GM18498 (cell line): ENCODE data around the gene LPIN3.

Experiments used
- ATAC-seq: cut with Tn5 transposase; IDR thresholded peaks from one replicate; pipeline ENCODE4 v1.9.1; 2021; ENCODE audit warnings: mild to moderate bottlenecking, moderate library complexity; ENCODE audit not compliant: unreplicated experiment

The LPIN3 gene

DNA sequence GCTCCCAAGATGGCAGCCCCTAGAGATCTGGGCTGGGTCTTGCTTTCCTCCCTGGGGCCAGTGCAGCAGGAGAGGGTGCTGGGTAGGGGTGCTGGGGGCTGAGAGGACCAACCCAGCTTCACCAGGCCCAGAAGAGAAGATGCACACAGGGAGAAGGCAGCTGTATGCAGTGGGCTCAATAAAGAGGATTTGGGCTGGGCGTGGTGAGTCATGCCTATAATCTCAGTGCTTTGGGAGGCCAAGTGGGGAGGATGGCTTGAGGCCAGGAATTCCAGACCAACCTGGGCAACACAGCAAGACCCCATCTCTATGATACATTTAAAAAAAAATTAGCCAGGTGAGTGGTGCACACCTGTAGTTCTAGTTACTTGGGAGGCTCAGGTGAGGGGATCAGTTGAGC is 51.7 kb downstream of the LPIN3 start:
- no peak for ATAC-seq

DNA sequence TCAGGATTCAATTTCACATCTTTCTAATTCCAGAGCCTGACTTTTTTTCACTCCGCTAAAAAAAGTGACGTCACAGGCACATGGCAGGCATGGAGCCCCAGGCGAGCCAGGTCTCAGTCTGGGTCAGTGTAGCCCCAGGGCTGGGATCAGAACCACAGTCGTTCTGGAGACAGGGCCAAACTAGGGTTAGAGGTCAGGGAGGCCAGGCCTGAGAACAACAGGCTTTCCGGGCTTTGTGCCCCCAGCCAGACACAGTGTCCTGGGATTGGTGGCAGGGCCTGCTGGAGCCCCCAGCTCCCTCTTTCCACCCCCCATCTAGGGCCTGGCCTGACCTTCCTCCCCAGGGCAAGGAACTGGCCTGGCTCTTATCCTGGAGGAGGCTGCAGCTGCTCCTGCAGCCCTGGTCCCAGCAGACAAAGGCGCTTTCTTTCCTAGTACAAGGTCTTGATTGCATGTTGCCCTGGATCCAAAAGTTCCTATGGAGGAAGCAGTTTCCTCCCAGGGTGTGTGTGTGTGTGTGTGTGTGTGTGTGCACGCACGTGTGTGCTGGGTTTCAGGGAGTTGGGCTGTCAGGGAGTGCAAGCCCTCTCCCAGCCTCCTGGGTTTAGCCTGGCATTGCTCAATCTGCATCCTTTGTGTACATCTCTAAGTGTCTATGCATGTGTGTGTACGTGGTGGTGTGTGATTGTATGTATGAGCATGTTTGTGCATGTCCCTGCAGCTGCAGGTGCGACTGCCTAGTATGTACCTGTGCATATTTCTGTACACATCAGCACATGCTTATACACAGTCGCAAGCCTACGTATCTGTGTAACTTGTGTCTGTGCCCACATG is 52.5 kb downstream of the LPIN3 start:
- no peak for ATAC-seq

DNA sequence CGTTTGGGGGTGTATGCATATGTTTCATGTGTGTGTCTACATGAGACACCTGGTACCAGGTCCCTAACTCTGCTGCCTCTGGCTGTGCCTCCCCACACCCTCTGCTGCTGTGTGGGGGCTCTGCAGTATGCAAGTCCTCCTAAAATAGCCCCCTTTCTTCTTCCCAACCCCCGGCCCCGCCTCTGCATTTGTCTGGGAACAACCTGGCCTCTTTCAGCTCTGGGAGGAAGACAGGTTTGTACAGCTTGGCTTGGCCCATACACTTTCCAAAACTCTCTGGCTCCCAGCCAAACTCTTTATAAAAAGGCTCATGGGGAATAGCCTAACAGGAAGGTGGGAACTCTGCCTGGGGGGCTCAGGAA is 53.1 kb downstream of the LPIN3 start:
- ATAC-seq, result no peak

DNA sequence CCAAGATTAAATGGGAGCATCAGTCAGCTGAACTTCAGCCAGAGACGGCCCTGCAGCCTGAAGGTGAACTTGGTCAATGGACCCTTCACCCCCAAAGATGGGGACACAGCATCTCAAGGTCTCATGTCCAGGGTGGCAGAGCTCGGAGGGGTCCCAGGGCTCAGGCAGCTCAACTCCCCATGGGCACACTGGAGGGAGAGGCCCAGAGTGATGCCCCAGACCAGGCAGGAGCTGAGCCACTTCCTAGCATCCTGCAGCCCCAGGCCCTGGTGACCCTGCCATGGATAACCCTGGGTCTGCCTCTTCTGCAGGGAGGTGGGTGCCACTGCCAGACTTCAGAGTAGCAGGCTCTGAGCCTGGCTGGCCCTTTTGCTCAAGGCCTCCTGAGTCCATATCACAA is 53.5 kb downstream of the LPIN3 start:
- no peak for ATAC-seq

DNA sequence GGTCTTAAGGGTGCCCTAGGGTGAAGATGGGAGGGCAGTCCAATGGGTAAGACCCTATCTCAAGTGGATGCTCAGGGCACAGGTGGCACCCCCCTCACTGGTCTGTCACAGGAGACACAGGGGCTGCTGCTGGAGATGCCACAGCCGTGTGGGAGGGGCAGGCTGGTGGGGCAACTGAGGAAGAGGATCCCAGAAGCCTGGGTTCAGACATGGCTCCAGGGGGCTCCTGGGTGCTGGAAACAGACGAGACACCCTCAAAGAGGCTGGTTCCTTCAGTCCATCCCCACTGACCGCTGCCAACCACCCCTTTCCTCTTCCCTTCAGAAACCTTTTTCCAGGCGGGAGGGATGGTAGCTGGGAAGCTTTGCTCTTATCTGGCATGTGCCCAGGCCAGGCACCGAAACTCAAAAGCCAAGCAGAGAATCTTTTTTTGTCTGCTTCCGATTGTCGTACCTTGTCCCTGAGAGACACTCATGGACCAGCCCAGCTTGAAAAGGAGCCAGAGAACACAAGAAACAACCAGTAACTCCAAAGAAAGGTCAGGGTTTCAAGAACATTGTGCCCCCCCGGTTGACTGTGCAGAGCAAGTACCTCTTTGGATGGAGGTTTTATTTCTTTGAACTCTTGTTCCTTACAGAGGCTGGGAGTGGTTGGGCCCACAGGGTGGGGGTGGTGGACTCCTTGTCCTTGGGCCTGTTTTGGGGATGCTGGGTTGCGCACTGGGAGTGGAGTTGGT is 54.5 kb downstream of the LPIN3 start:
- ATAC-seq, result no peak

DNA sequence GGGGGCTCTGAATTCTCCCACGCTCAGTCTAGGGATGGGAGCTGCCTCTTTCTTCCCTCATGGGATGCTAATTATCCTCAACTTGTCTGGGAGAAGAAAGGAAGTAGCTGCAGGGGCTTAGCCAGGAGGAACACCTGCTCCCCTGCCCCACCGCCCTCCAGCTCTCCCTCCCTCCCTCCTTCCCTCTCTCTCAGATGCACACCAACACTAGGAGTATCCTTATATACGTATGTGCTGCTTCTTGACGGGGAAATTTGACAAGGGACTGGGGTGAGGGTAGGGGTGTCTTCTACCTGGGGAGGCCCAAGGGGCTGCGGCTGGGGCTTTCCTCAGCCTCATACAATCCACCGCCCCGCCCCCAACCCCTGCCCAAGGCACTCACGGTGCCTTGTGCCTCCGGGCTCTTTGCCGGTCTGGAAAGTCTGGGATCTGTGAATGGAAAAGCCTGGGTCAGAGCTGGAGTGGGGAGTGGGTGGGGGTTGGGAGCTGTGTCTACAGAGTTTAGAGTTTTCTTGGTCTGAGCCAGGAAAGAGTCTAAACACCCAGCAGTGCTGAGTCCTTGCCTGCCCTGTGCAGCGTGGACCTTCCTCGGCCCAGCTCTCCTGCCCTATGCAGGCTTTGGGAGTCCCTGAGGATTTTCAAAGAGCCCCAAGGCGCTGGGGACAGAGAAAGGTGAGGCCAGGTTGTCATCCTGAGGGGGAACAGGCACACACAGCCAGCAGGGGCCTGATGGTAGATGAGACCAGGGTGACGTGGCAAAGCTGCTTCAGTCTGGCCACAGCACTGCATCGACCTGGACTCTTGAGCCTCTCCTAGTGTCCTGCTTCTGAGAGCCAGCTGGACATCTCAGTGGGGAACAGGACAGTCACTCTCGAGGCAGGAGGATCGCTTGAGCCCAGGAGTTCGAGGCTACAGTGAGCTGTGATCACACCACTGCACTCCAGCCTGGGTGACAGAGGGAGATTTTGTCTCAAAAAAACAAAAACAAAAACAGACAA is 55.3 kb downstream of the LPIN3 start:
- no peak for ATAC-seq

DNA sequence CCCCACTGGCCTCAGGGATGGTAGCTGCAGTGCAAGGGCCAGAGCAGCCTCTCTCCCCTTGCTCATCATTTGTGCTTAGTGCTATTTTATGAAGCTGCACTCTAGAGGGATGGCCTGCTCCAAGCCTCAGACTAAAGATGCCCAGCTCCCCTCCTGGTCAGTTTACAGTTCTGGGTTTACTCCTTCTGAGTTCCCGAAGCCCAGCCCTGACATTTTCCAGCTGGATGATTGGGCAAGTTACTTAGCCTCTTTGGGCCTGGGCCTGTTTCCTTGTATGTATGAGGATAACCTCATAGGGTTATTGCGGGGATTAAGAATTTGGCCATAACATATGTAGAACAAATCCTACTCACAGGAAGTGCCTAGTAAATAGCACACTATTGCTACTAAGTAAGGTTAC is 57.8 kb downstream of the LPIN3 start:
- no peak for ATAC-seq

DNA sequence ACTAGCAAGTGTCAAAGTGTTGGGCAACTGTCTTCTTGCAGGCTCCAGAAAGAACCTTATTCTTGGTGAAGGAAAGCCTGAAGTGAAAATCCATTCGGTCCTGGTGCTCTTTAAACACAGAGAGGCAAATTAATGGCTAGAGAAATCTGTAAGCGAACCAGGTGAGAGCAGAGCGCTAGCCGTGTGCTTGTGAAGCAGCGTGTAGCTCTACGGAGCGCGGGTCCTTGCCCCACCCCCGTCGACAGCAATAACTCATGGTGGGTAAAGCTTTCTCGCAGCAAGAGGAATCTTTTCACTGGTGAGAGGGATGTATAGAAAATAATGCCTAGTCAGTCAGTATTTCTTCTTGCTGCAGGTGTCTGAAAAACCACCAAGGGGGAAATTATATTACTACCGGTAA is 63.0 kb downstream of the LPIN3 start:
- ATAC-seq, result no peak

DNA sequence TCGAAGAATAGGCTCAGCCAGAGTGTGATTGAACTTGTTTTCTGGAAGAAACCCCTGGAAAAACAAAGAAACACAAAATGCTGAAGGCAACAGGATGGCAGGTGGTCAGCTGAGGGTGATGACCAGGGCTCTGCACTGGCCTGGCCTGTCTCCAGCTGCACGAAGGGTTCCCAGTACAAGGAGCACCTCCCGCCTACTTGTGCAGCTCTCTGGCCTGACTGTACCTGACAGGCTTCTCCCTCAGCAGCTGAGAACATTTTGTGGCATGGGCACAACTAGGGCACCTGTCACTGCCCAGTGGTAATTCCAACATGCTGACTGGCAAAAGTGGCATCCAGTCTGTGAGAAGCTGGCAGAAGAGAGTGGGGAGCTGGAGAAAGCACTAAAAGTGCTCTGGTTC is 64.8 kb downstream of the LPIN3 start:
- ATAC-seq, result no peak

DNA sequence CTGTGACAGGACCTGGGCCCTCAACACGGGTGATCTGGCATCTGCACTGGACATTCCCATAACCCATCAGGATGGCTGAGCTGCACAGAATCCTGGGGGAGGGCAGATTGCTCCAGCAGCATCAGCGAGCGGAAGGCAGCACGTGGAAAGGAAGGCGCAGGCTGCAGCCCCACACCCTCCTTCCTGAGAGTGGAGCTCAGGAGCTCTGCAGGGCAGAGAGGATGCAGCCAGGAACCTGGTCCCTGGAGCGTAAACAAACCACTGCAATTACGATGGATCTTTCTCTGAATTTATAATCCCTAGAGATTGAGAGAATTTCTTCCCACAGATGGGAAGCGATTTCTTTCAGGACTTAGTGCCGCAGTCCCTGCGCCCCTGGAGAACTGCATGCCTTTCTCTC is 65.7 kb downstream of the LPIN3 start:
- ATAC-seq, result no peak

DNA sequence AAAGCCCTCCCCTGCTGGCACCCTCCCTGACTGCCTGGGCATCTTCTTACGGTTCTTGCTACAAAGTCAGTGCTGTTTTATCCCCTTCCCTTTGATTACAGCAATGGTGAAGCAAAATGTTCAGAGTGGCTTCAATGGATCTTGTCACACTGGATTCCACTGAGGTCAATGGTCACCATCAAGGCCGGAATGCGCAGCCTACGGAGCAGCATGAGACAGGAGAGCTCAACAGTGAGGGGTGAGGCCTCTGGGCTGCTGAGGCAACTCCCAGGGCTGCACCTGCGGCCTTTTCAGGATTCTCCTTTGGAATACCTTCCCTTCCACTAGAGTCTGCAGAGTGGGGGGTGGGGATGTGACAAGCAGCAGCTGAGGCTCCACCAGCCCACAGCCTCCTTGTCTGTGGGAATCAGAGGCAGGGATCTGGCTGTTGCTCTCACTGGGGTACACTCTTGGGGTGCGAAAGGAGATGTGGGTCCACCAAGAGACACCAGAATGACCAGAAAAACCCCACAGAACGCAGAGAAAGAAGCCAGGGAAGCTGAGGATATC is 66.3 kb downstream of the LPIN3 start:
- no peak for ATAC-seq

DNA sequence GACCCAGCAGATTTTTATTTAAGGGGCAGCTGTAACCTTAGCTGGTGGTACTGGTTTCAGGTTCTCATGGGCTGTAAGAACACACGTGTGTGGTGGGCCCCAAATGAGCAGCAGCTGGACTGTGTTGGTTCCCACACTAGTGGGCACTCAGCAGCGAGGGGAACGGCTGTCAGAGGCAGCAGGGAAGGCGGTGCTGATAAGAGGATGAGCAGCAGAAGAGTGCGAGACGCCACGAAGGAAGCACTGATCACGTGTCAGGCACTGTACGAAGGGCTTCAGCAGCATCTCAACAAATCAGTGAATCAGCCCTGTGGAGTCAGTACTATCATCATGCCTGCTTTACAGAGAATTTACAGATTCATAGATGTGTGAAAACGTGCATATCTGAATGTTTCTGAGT is 67.0 kb downstream of the LPIN3 start:
- ATAC-seq, result no peak

DNA sequence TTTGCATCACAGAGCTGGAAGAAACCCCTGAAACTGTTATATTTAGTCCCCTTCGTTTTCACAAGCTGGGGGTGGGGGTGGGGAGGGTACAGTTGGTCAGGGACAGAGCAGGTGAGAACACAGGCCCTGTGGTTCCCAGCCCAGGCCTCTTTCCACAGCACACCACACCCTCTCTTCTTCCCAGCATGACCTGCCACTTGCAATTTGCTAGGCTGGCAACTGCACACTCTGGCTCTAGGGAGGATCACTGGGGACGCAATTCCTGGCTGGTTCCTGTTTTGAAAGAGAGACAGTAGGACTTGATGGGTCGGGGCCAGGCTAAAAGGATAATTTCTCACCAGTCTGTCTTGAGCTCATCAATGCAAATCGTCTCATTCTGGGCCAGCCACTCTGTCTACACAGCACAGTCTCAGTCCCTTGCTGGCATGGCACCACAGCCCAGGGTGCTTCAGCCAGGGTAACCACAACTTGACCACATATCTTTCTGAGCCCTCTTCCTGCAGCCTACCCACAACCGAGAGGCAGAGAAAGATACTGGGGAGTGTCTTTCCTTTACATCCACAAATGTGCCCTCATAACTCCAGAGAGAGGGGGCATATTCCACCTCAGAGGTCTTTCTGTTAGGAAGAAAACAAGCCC is 67.7 kb downstream of the LPIN3 start:
- ATAC-seq, result peak; percentile 88

DNA sequence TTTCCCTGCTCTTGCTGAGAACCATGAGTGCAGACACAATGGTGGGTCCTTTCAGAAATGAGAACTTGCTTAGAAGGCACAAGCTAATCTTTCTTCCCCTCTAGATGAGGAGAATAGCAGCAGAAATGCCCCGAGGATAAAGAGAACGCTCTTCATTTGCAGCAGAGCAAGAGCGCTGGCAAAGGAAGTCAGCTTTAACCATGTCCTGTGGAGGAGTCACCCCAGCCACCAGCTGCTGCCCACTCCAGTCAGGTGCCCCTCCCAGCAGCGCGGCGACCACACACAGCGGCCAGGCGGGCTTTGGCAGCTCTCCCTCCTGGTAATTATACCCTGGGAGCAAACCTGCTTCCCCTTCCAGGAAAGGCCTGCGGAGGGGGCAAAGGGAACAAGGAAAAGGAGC is 68.4 kb downstream of the LPIN3 start:
- ATAC-seq, result no peak
